Measurements from ENCODE around the gene STRIP1. TPM values are rescaled to one million over a fixed set of nuclear protein-coding genes. Genes with fewer than 3 reads are reported as not detected.

STRIP1 gene
- total and polyA plus RNA-seq, 2 of the 8 experiments (the other 6 are each of a cell fraction or from before 2014, with no cell fraction given), result 21.3 to 45.6 TPM

- no peak for TF ChIP-seq CHD7 (IDR thresholded peaks at IDR 0.05; ENCODE audit: insufficient replicate concordance, low read length)
These were observed 14.6 kb downstream of the STRIP1 start (continued) for GRCh38 chr1:110048923-110049601.
